Spleen (tissue), 11 donors: ENCODE results near the gene CUX1. TPM values are rescaled to one million over a fixed set of nuclear protein-coding genes. Genes with fewer than 3 reads are reported as not detected.

Experiments used
- DNase-seq: peaks from one replicate; pipeline ENCODE4 v3.0.0-alpha.2; 2020
- H3K27ac ChIP-seq, 8 donors: fragments of 200-600 bp; sonication (generic) in 7 of 8; 1 replicate in 4 of 8; 2 replicates in 4 of 8; pipeline versions ENCODE4 v1.5.0 to v1.8.0; 2016 to 2021; ENCODE audit warnings: inconsistent platforms in 4 of 8, mild to moderate bottlenecking in 4 of 8, moderate library complexity in 1 of 8
- H3K27me3 ChIP-seq, 7 donors: fragments of 200-600 bp; sonication (generic) in 6 of 7; replicated peaks in 1 of 7; 1 replicate in 4 of 7; 2 replicates in 3 of 7; pipeline versions ENCODE4 v1.5.0 to v1.8.0; 2016 to 2021; ENCODE audit warnings: inconsistent platforms in 3 of 7, mild to moderate bottlenecking in 1 of 7
- H3K36me3 ChIP-seq, 6 donors: fragments of 200-600 bp; sonication (generic) in 5 of 6; 1 replicate in 4 of 6; 2 replicates in 2 of 6; pipeline versions ENCODE4 v1.5.0 to v1.8.0; 2016 to 2021; ENCODE audit warnings: inconsistent platforms in 2 of 6
- H3K4me1 ChIP-seq, 6 donors: fragments of 200-600 bp; sonication (generic) in 5 of 6; 1 replicate in 3 of 6; 2 replicates in 3 of 6; pipeline versions ENCODE4 v1.5.0 to v1.8.0; 2016 to 2021; ENCODE audit warnings: inconsistent platforms in 3 of 6
- H3K4me3 ChIP-seq, 8 donors: fragments of 200-600 bp; sonication (generic) in 7 of 8; 1 replicate in 4 of 8; 2 replicates in 4 of 8; pipeline versions ENCODE4 v1.5.0 to v1.8.0; 2016 to 2021; ENCODE audit warnings: inconsistent platforms in 4 of 8, mild to moderate bottlenecking in 4 of 8, moderate library complexity in 2 of 8
- H3K9me3 ChIP-seq, 8 donors: fragments of 200-600 bp; sonication (generic) in 7 of 8; 1 replicate in 4 of 8; 2 replicates in 4 of 8; pipeline versions ENCODE4 v1.5.0 to v1.8.0; 2016 to 2021; ENCODE audit warnings: inconsistent platforms in 4 of 8
- POLR2A ChIP-seq, 3 donors: fragments of 450-650 bp; IDR thresholded peaks; one replicate each; pipeline ENCODE4 v1.5.1; 2017; ENCODE audit warnings: antibody characterized with exemption in 3 of 3, mild to moderate bottlenecking in 1 of 3
- POLR2AphosphoS5 ChIP-seq, 3 donors: sonication (generic); formaldehyde crosslinking; IDR thresholded peaks; one replicate each; pipeline ENCODE4 v1.5.1; 2017; ENCODE audit warnings: antibody characterized with exemption in 3 of 3
- WGBS, 5 donors: extraction: QIAGEN DNeasy Blood & Tissue Kit in 3 of 5; methylation state at CpG; one replicate each; pipeline versions ENCODE4 v1.1.5 to v1.1.7; 2013 to 2018; 5-methylcytosine and 5-hydroxymethylcytosine counted together
- intact Hi-C: fragments of 100-400 bp; cut with DNase I; formaldehyde crosslinking; loops from one replicate; pipeline ENCODE4 v1.15.0; 2023; ENCODE audit warnings: low total_unique reads
- polyA plus RNA-seq, 3 donors: library from polyadenylated mRNA; stranded (reverse); fragments of 200-250 nt; gene quantifications; one replicate each; pipeline ENCODE4 v1.2.1, GENCODE V29; 2013
- total RNA-seq, 7 donors: library from RNA; depleted of rRNA in 3 of 7; stranded (reverse); fragments of >200 nt in 3 of 7; fragmentation: NEBNext Ultra II Directional in 4 of 7; extraction: Animal tissue kit (Norgen Biotek cat#: 25700) in 4 of 7; gene quantifications; one replicate each; pipeline versions ENCODE4 v1.1.0 to v1.2.1, GENCODE V29; 2016 to 2021
- TF ChIP-seq, protein P1 (sequence below), 11 experiments: fragments of 200-600 bp in 7 of 11; fragments of 450-650 bp in 4 of 11; sonication (generic) in 4 of 11; IDR thresholded peaks in 8 of 11; conservative IDR thresholded peaks in 3 of 11; 1 replicate in 7 of 11; 2 replicates in 4 of 11; pipeline versions ENCODE4 v1.4.0 to v1.8.0; 2016 to 2021; ENCODE audit warnings: antibody characterized with exemption in 11 of 11, inconsistent platforms in 4 of 11, mild to moderate bottlenecking in 1 of 11
- donor health status: healthy with polysubstance abuse.
- donor health status: DM: no; HTN: no; CAD: no; lungs with moderate emphysema.
- donor health status: DM: no; HTN: no; CAD: no.
- donor health status: Bipolar disorder and iron deficiency.
- donor health status: healthy.
- donor health status: DM: no; HTN: no; CAD: no.
- donor health status: DM: yes; HTN: yes; CAD: no.

Gene CUX1
- total and polyA plus RNA-seq, 10 donors: 9.1 to 95.8 (median 61.9) TPM

DNA sequence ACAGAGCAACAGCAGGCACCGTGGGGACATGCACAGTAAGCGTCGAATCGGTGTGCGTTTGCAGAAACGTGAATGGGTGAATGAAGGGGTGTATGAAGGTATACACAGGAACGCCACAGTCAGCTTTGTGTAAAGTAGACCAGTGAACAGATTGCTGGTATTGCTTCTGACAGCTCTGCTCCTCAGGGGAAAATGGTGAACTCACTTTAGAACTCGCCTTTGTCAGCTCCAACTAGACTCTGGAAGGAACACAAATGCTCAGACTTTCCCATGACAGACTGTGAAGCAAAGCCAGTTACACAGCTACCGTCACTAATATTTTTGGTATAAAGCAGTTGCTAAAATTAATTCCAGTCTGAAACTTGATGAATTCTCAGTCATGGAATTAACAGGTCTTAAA, 78.9 kb downstream of the CUX1 start:
- H3K9me3 ChIP-seq: no peaks in the 10 kb centered on the region
- intact Hi-C loops: no loop called here
- H3K27me3 ChIP-seq: no peaks in the 10 kb centered on the region
- H3K27ac ChIP-seq: no peak overlapping the region
- TF ChIP-seq POLR2A (IDR thresholded peaks at IDR 0.05) (no peak), POLR2AphosphoS5 (IDR thresholded peaks at IDR 0.05) (no peak)
- TF ChIP-seq, protein P1, sequence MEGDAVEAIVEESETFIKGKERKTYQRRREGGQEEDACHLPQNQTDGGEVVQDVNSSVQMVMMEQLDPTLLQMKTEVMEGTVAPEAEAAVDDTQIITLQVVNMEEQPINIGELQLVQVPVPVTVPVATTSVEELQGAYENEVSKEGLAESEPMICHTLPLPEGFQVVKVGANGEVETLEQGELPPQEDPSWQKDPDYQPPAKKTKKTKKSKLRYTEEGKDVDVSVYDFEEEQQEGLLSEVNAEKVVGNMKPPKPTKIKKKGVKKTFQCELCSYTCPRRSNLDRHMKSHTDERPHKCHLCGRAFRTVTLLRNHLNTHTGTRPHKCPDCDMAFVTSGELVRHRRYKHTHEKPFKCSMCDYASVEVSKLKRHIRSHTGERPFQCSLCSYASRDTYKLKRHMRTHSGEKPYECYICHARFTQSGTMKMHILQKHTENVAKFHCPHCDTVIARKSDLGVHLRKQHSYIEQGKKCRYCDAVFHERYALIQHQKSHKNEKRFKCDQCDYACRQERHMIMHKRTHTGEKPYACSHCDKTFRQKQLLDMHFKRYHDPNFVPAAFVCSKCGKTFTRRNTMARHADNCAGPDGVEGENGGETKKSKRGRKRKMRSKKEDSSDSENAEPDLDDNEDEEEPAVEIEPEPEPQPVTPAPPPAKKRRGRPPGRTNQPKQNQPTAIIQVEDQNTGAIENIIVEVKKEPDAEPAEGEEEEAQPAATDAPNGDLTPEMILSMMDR (IDR thresholded peaks at IDR 0.05 in 8 of 11, conservative IDR thresholded peaks at IDR 0.05 in 3 of 11): no peak
- no peak overlapping the region for H3K4me3 ChIP-seq
- peaks cover 0 to 9% (median 0%) of the 10 kb centered on the region in 6 donors for H3K36me3 ChIP-seq
- no peak for DNase-seq
- peaks cover 0 to 53% (median 6%) of the 10 kb centered on the region in 6 donors for H3K4me1 ChIP-seq
- 87 to 91% (median 90%) methylated on average over 9 of the region's 9 CpGs for WGBS, 5 donors

DNA sequence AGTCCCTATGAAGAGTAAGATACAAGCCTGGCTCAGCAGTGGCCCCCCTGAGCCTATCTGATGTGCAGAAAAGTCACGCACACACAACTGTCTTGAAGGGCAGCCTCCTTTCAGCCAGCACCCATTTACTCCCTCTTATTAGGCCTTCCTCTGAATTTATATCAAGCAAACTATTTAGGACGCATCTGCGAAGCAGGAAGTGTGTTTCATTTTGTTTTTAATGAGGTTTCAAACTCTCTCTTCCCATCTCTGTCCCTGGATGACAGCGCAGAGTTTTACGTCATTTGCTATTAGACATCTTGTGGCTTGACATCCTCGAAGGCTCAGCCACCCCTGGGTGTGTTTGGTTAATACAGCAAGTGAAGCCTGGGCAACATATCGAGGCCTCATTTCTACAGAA, 79.5 kb downstream of the CUX1 start:
- H3K9me3 ChIP-seq: no peaks in the 10 kb centered on the region
- TF ChIP-seq, protein P1 (IDR thresholded peaks at IDR 0.05 in 8 of 11, conservative IDR thresholded peaks at IDR 0.05 in 3 of 11): no peak
- TF ChIP-seq POLR2A (IDR thresholded peaks at IDR 0.05) (no peak), POLR2AphosphoS5 (IDR thresholded peaks at IDR 0.05) (no peak)
- peak; percentile 13 for DNase-seq
- intact Hi-C loops: no loop called here
- peaks cover 0 to 9% (median 0%) of the 10 kb centered on the region in 6 donors for H3K36me3 ChIP-seq
- WGBS, 5 donors: 54 to 66% (median 64%) methylated on average over 7 of the region's 7 CpGs
- no peak overlapping the region for H3K4me3 ChIP-seq
- peaks cover 0 to 47% (median 3%) of the 10 kb centered on the region in 6 donors for H3K4me1 ChIP-seq
- H3K27ac ChIP-seq: no peak overlapping the region
- no peaks in the 10 kb centered on the region for H3K27me3 ChIP-seq

DNA sequence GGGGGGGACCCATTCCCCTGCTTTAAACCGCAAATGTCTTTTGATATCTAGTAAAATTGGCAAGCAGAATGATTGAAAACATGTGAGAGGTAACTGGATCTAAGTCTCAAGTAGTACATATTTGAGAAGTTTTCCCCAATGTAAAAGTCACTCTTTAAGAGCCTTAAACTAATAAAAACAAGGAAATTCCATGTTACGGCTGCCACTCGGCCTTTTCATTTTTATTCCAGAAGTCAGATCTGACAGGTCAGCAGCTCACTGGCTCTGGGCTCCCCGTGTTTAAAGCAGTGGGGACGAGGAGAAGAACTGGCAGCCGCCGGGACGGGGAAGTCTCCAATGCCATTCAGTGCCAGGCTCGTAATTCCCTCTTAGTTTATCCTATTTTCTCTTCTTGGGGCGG, 80.7 kb downstream of the CUX1 start:
- Histone ChIP-seq H3K9me3 (no peaks in the 10 kb centered on the region), H3K4me1 (peaks cover 0 to 35% (median 2%) of the 10 kb centered on the region in 6 donors), H3K36me3 (peaks cover 0 to 9% (median 0%) of the 10 kb centered on the region in 6 donors), H3K4me3 (no peak overlapping the region), H3K27me3 (no peaks in the 10 kb centered on the region), H3K27ac (no peak overlapping the region)
- DNase-seq: peak; percentile 53
- 79 to 90% (median 82%) methylated on average over 10 of the region's 10 CpGs for WGBS, 5 donors
- intact Hi-C loops: no loop called here
- TF ChIP-seq, protein P1 (IDR thresholded peaks at IDR 0.05 in 8 of 11, conservative IDR thresholded peaks at IDR 0.05 in 3 of 11): no peak
- TF ChIP-seq POLR2AphosphoS5 (IDR thresholded peaks at IDR 0.05) (no peak), POLR2A (IDR thresholded peaks at IDR 0.05) (no peak)

DNA sequence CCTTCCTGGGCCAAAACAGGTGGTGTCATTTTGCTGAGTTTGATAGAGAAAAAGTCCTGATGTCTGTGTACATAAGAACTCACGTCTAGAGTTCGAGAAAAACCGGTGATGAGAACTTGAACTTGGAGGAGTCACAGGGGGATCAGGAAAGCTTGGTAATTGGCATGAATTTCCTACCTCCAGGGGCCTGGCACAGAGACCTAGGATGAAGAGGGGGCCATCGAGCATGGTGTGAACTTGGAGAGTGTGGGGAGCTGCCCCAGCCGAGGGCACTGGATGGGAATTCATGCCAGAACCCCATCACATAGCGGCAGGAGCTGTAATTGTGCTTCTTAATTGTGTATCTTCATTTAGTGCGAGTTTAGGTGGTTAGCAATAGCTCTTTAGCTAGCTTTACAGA, 82.2 kb downstream of the CUX1 start:
- H3K4me1 ChIP-seq: peaks cover 0 to 31% (median 2%) of the 10 kb centered on the region in 6 donors
- H3K36me3 ChIP-seq: peaks cover 0 to 9% (median 0%) of the 10 kb centered on the region in 6 donors
- no peaks in the 10 kb centered on the region for H3K27me3 ChIP-seq
- H3K27ac ChIP-seq: no peak overlapping the region
- peak; percentile 1 for DNase-seq
- TF ChIP-seq, protein P1 (IDR thresholded peaks at IDR 0.05 in 8 of 11, conservative IDR thresholded peaks at IDR 0.05 in 3 of 11): no peak
- TF ChIP-seq POLR2AphosphoS5 (IDR thresholded peaks at IDR 0.05): no peak
- TF ChIP-seq POLR2A (IDR thresholded peaks at IDR 0.05): no peak
- intact Hi-C loops: no loop called here
- no peak overlapping the region for H3K4me3 ChIP-seq
- no peaks in the 10 kb centered on the region for H3K9me3 ChIP-seq
- WGBS, 5 donors: 87 to 95% (median 91%) methylated on average over 7 of the region's 7 CpGs
